ENCODE data around the gene ENTPD1. TPM values are rescaled to one million over a fixed set of nuclear protein-coding genes. Genes with fewer than 3 reads are reported as not detected.

Gene ENTPD1
- total and polyA plus RNA-seq, 9 of the 15 experiments (the other 6 are each of a cell fraction or from before 2014, with no cell fraction given): 0.07 to 1.5 (median 0.37) TPM

GRCh38 chr10:95907456-95908253 is 151.7 kb downstream of the ENTPD1 start, which contains the start of gene CC2D2B (continued):
- no peak for TF ChIP-seq ZBTB9 (CRISPR knock-in tag; IDR thresholded peaks at IDR 0.05)
- TF ChIP-seq ZZZ3 (IDR thresholded peaks at IDR 0.05): no peak
- peak; percentile 59 for TF ChIP-seq CTBP1 (IDR thresholded peaks at IDR 0.05; ENCODE audit: borderline replicate concordance)
- no peak for TF ChIP-seq MCM2 (IDR thresholded peaks at IDR 0.05; ENCODE audit: low read depth)
- TF ChIP-seq SIN3A (IDR thresholded peaks at IDR 0.05; ENCODE audit: borderline replicate concordance in 2 of 2, control insufficient read depth in 1 of 2, low read depth in 2 of 2, low read length in 2 of 2): no peak
- no peak for TF ChIP-seq SMARCC2 (IDR thresholded peaks at IDR 0.05; ENCODE audit: low read depth)
- TF ChIP-seq, protein P1, sequence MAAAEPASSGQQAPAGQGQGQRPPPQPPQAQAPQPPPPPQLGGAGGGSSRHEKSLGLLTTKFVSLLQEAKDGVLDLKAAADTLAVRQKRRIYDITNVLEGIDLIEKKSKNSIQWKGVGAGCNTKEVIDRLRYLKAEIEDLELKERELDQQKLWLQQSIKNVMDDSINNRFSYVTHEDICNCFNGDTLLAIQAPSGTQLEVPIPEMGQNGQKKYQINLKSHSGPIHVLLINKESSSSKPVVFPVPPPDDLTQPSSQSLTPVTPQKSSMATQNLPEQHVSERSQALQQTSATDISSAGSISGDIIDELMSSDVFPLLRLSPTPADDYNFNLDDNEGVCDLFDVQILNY (CRISPR knock-in tag; IDR thresholded peaks at IDR 0.05): no peak
- no peak for TF ChIP-seq FOXA1 (IDR thresholded peaks at IDR 0.05; ENCODE audit: borderline replicate concordance)
- TF ChIP-seq SRSF9 (IDR thresholded peaks at IDR 0.05; ENCODE audit: borderline replicate concordance, low read depth, low read length): no peak
- no peak for TF ChIP-seq ZNF444 (CRISPR knock-in tag; IDR thresholded peaks at IDR 0.05)
- no peak for TF ChIP-seq ZNF174 (CRISPR knock-in tag; IDR thresholded peaks at IDR 0.05)
- TF ChIP-seq ZNF41 (CRISPR knock-in tag; conservative IDR thresholded peaks at IDR 0.05): no peak
- TF ChIP-seq, protein P2, sequence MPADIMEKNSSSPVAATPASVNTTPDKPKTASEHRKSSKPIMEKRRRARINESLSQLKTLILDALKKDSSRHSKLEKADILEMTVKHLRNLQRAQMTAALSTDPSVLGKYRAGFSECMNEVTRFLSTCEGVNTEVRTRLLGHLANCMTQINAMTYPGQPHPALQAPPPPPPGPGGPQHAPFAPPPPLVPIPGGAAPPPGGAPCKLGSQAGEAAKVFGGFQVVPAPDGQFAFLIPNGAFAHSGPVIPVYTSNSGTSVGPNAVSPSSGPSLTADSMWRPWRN (IDR thresholded peaks at IDR 0.05; ENCODE audit: low read depth): no peak
- TF ChIP-seq ZFPM2 (CRISPR knock-in tag; IDR thresholded peaks at IDR 0.05): no peak
- 0 out of 2 replicates have a peak, but pooled peaks have one; percentile 41 for TF ChIP-seq ATF7 (IDR thresholded peaks at IDR 0.05)
- TF ChIP-seq MCM5 (IDR thresholded peaks at IDR 0.05; ENCODE audit: low read depth): no peak
- TF ChIP-seq ZBTB1 (CRISPR knock-in tag; IDR thresholded peaks at IDR 0.05; ENCODE audit: borderline replicate concordance, low read depth): peak; percentile 82
- TF ChIP-seq RERE (CRISPR knock-in tag; IDR thresholded peaks at IDR 0.05; ENCODE audit: borderline replicate concordance): 0 out of 2 replicates have a peak, but pooled peaks have one; percentile 52

Measured in K562 (cell line).